GM21528 (cell line): ENCODE results near the gene MAPK8IP3.
"Not testable (repeated sequence)": the region's sequence is repeated elsewhere in the genome, so short reads cannot be mapped to it uniquely, and the experiment has no call there.

Experiments used
- ATAC-seq: cut with Tn5 transposase; IDR thresholded peaks from one replicate; pipeline ENCODE4 v1.9.1; 2021; ENCODE audit warnings: mild to moderate bottlenecking, moderate library complexity; ENCODE audit not compliant: unreplicated experiment, low FRiP score

The MAPK8IP3 gene

GRCh38 chr16:1794908-1795666, 89.1 kb downstream of the MAPK8IP3 start:
- no peak for ATAC-seq

- ATAC-seq, result not testable (repeated sequence)
Measured at GRCh38 chr16:1799263-1799662, 93.3 kb downstream of the MAPK8IP3 start.

- ATAC-seq, result no peak
Measured at GRCh38 chr16:1800701-1801100, 94.7 kb downstream of the MAPK8IP3 start.

GRCh38 chr16:1807626-1808025, 101.6 kb downstream of the MAPK8IP3 start:
- ATAC-seq, result no peak

GRCh38 chr16:1808691-1809090, 102.7 kb downstream of the MAPK8IP3 start:
- no peak for ATAC-seq

GRCh38 chr16:1809281-1809801, 103.3 kb downstream of the MAPK8IP3 start:
- no peak for ATAC-seq

GRCh38 chr16:1810106-1810505, 104.1 kb downstream of the MAPK8IP3 start:
- no peak for ATAC-seq

GRCh38 chr16:1810536-1810935, 104.5 kb downstream of the MAPK8IP3 start:
- ATAC-seq, result no peak

GRCh38 chr16:1812732-1813163, 106.8 kb downstream of the MAPK8IP3 start:
- no peak for ATAC-seq

GRCh38 chr16:1815461-1815860, 109.5 kb downstream of the MAPK8IP3 start:
- no peak for ATAC-seq

- no peak for ATAC-seq
Measured at GRCh38 chr16:1816396-1817275, 110.6 kb downstream of the MAPK8IP3 start.

GRCh38 chr16:1817276-1817589, 111.2 kb downstream of the MAPK8IP3 start:
- ATAC-seq, result no peak

- no peak for ATAC-seq
Measured at GRCh38 chr16:1817716-1818115, 111.7 kb downstream of the MAPK8IP3 start.

GRCh38 chr16:1818204-1818872, 112.3 kb downstream of the MAPK8IP3 start:
- no peak for ATAC-seq

GRCh38 chr16:1818873-1819525, 113.0 kb downstream of the MAPK8IP3 start:
- ATAC-seq, result no peak

GRCh38 chr16:1819611-1820010, 113.6 kb downstream of the MAPK8IP3 start:
- ATAC-seq, result no peak
